ENCODE data around the gene PHACTR3.

- no peak for TF ChIP-seq CTCF (conservative IDR thresholded peaks at IDR 0.05; ENCODE audit: low read depth, low read length)
- no peak for TF ChIP-seq EZH2 (IDR thresholded peaks at IDR 0.05; ENCODE audit: low read length, unreplicated experiment)
Measured at GRCh38 chr20:59724457-59725366, 120.4 kb downstream of the PHACTR3 start.
